Fibroblast of pulmonary artery (primary cell): ENCODE measurements around the gene ACTR3C.
A peak's percentile ranks its signal among the peaks of the same experiment; 100 is the strongest.

ENCODE experiments used
- DNase-seq: peaks from one replicate; pipeline ENCODE4 v3.0.0-alpha.2; 2010; ENCODE audit warnings: low read depth
- H3K4me3 ChIP-seq: replicated peaks from 2 replicates; pipeline ENCODE4 v1.5.1; 2011; ENCODE audit warnings: low read depth, mild to moderate bottlenecking, control low read depth, low read length, moderate library complexity
- TF ChIP-seq, protein P1 (sequence below): IDR thresholded peaks from 2 replicates; pipeline ENCODE4 v1.5.1; 2011; ENCODE audit warnings: mild to moderate bottlenecking, control low read depth, low read length, inconsistent platforms; ENCODE audit errors: missing control alignments

The ACTR3C gene

GRCh38 chr7:150346922-150347321 is 23.6 kb upstream of the ACTR3C start:
- no peak for DNase-seq
- no peak overlapping the region for H3K4me3 ChIP-seq
- TF ChIP-seq, protein P1, sequence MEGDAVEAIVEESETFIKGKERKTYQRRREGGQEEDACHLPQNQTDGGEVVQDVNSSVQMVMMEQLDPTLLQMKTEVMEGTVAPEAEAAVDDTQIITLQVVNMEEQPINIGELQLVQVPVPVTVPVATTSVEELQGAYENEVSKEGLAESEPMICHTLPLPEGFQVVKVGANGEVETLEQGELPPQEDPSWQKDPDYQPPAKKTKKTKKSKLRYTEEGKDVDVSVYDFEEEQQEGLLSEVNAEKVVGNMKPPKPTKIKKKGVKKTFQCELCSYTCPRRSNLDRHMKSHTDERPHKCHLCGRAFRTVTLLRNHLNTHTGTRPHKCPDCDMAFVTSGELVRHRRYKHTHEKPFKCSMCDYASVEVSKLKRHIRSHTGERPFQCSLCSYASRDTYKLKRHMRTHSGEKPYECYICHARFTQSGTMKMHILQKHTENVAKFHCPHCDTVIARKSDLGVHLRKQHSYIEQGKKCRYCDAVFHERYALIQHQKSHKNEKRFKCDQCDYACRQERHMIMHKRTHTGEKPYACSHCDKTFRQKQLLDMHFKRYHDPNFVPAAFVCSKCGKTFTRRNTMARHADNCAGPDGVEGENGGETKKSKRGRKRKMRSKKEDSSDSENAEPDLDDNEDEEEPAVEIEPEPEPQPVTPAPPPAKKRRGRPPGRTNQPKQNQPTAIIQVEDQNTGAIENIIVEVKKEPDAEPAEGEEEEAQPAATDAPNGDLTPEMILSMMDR: no peak

- no peak for DNase-seq
- H3K4me3 ChIP-seq: no peak overlapping the region
- TF ChIP-seq, protein P1: no peak
These were observed 21.7 kb upstream of the ACTR3C start for GRCh38 chr7:150345012-150345411.

- TF ChIP-seq, protein P1: no peak
- H3K4me3 ChIP-seq: no peak overlapping the region
- DNase-seq: no peak
These were observed 21.0 kb upstream of the ACTR3C start for GRCh38 chr7:150344299-150344698.

- TF ChIP-seq, protein P1: no peak
- no peak for DNase-seq
These were observed 19.9 kb upstream of the ACTR3C start for GRCh38 chr7:150343225-150343624.

DNA sequence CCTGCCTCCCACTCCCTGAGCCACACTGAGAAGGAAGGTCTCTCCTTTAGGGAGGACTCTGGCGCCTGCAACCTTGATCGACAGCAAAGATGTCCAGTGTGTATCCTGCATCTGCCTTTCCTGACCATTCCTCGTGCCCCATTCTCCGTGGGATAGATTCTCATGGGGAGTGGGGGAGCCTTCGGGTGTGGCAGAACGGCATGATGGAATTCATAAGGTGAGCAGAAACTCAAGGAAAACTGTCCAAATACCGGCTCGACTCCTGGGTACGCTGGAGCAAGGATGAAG is 18.7 kb upstream of the ACTR3C start:
- DNase-seq: no peak
- H3K4me3 ChIP-seq: no peak overlapping the region
- TF ChIP-seq, protein P1: no peak

More at GRCh38 chr7:150343225-150343624, 19.9 kb upstream of the ACTR3C start:
- no peak overlapping the region for H3K4me3 ChIP-seq

DNA sequence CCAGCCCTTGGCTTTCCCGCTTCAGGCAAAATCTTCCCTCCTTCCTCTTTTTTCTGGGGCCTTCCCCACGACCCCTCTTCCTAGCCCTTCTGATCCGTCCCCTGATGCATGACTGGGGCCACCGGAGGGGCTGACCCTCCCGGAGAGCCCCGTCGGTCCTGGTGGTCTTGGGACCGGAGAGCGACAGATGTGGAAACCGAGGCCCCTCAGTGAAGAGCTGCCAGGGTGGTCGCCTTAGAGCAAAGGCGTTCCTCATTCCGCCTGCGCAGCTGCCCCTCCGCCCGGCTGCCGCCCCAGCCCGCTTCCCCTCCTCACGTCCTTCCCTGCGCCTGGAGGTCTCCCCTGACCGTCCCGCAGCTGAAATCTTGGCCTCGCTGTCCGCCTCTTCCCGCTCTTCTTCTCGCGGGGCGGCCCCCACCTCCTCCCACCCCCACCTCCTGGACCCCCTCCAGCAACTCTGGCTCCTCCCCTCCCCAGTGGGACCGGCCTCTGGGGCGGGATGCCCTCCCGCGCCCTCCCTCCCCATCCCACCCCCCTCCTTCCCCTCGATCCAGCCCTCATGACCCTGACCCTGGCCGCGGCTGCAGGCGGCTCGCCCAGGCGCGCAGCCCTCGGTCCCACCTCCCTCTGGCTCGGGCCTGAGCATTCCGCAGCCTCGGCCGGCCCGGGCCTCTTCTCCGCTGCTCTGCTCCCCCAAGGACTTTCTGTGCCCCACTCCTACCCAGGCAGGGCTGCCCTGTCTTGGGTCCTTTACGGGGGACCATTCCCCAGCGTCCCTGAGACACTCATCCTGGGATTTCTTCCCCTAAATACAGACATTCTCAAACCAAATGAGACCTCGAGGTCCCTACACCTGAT is 18.1 kb upstream of the ACTR3C start, which contains the start of gene RARRES2:
Gene RARRES2 (minus strand): TSS at position 367 of the 858 bp plus-strand sequence. CDS start 1,020 bp downstream, outside the sequence.
- peak within 1 kb of the TSS; percentile 64 for H3K4me3 ChIP-seq
- TF ChIP-seq, protein P1: no peak
- peak; percentile 74 for DNase-seq

GRCh38 chr7:150340875-150341262 is 17.5 kb upstream of the ACTR3C start:
- DNase-seq: no peak
- peak overlapping the region; percentile 64 for H3K4me3 ChIP-seq
- TF ChIP-seq, protein P1: no peak
